Measurements from ENCODE around the gene ENO2. TPM values are rescaled to one million over a fixed set of nuclear protein-coding genes. Genes with fewer than 3 reads are reported as not detected.
"Not testable (repeated sequence)": the region's sequence is repeated elsewhere in the genome, so short reads cannot be mapped to it uniquely, and the experiment has no call there.

Gene ENO2
- total and polyA plus RNA-seq, 4 experiments from 2014 or later: 28.4 to 190 (median 111) TPM

- Histone ChIP-seq H3K27me3 (ENCODE audit: insufficient read depth, low read length) (no peaks in the 10 kb centered on the region), H3K4me3 (ENCODE audit: low read length in 2 of 2) (peak within 1 kb of the TSS; percentile 93 to 99), H3K4me1 (ENCODE audit: insufficient read depth, low read length) (peaks cover 45% of the 10 kb centered on the region), H3K36me3 (ENCODE audit: insufficient read depth, low read length) (peaks cover 17% of the 10 kb centered on the region), H3K9me3 (ENCODE audit: control insufficient read depth in 1 of 2, low read length in 2 of 2) (no peaks in the 10 kb centered on the region), H3K27ac (ENCODE audit: low read depth, low read length) (peak within 1 kb of the TSS; percentile 87)
- Mint-ChIP-seq H3K4me3 (peak within 1 kb of the TSS; percentile 90 to 93 (median 92)), H3K36me3 (peaks cover 7 to 44% of the 10 kb centered on the region in 2 donors), H3K4me1 (peaks cover 32 to 66% (median 49%) of the 10 kb centered on the region in 4 donors), H3K9me3 (no peaks in the 10 kb centered on the region), H3K27ac (peak within 1 kb of the TSS; percentile 90 to 96 (median 93)), H3K27me3 (no peaks in the 10 kb centered on the region)
- intact Hi-C loops (cut with micrococcal nuclease): loop anchor here (1.0 kb wide), 5 partner anchors 18 to 97 kb away; partner anchors contain the start of genes EMG1, ENO2, LRRC23 and PHB2
- peak; percentile 97 to 98 (median 98) for DNase-seq
- ChIA-PET CTCF (ENCODE audit: partially characterized antibody) (interaction anchor here (0.6 to 9.2 kb wide), 56 partner anchors 9 to 766 kb away, joined by 3 to 151 read pairs (median 5); partner anchors contain the start of genes C12orf57, C1RL, CDCA3 and ENO2), POLR2A (ENCODE audit: partially characterized antibody) (interaction anchor here (0.6 to 11.0 kb wide), 46 partner anchors 9 to 316 kb away, joined by 3 to 270 read pairs (median 4); partner anchors contain the start of genes C12orf57, C1RL, CD4 and CDCA3)
Measured at GRCh38 chr12:6873094-6874014, 41.0 kb upstream of the ENO2 start, which contains the start of gene SPSB2. SPSB2 (minus strand) TSS chr12:6873303; CDS start chr12:6872901, 402 bp downstream.

GRCh38 chr12:6874015-6874368, 40.4 kb upstream of the ENO2 start:
- H3K27ac Mint-ChIP-seq: peak overlapping the region; percentile 75 to 96 (median 89)
- H3K4me1 ChIP-seq (ENCODE audit: insufficient read depth, low read length): peaks cover 39% of the 10 kb centered on the region
- peaks cover 17% of the 10 kb centered on the region for H3K36me3 ChIP-seq (ENCODE audit: insufficient read depth, low read length)
- POLR2A ChIA-PET (ENCODE audit: partially characterized antibody): interaction anchor here (0.6 to 11.0 kb wide), 9 partner anchors 9 to 185 kb away, joined by 3 to 270 read pairs (median 33); partner anchors contain the start of genes C12orf57, CDCA3, ENO2 and RNU7-1
- CTCF ChIA-PET (ENCODE audit: partially characterized antibody): interaction anchor here (1.1 to 9.2 kb wide), 7 partner anchors 17 to 237 kb away, joined by 3 to 151 read pairs (median 32); partner anchors contain the start of genes C12orf57, C1RL, LPCAT3 and P3H3
- H3K27me3 Mint-ChIP-seq; H3K9me3 Mint-ChIP-seq; H3K9me3 ChIP-seq (ENCODE audit: control insufficient read depth in 1 of 2, low read length in 2 of 2); DNase-seq; H3K27me3 ChIP-seq (ENCODE audit: insufficient read depth, low read length); intact Hi-C loops (cut with micrococcal nuclease): not testable (repeated sequence)
- H3K27ac ChIP-seq (ENCODE audit: low read depth, low read length): peak overlapping the region; percentile 87
- peaks cover 27 to 60% (median 42%) of the 10 kb centered on the region in 4 donors for H3K4me1 Mint-ChIP-seq
- peak overlapping the region; percentile 89 to 93 (median 92) for H3K4me3 Mint-ChIP-seq
- H3K36me3 Mint-ChIP-seq: peaks cover 7 to 38% of the 10 kb centered on the region in 2 donors
- H3K4me3 ChIP-seq (ENCODE audit: low read length in 2 of 2): peak overlapping the region; percentile 76 to 99

GRCh38 chr12:6879824-6880223, 34.6 kb upstream of the ENO2 start:
- POLR2A ChIA-PET (ENCODE audit: partially characterized antibody): interaction anchor here (1.4 kb wide), 1 partner anchor 11 kb away, joined by 3 read pairs; no protein-coding TSS in a partner anchor
- H3K36me3 ChIP-seq (ENCODE audit: insufficient read depth, low read length); H3K27me3 Mint-ChIP-seq; DNase-seq; H3K27ac ChIP-seq (ENCODE audit: low read depth, low read length); H3K27ac Mint-ChIP-seq; H3K27me3 ChIP-seq (ENCODE audit: insufficient read depth, low read length); intact Hi-C loops (cut with micrococcal nuclease); H3K9me3 ChIP-seq (ENCODE audit: control insufficient read depth in 1 of 2, low read length in 2 of 2); H3K4me3 ChIP-seq (ENCODE audit: low read length in 2 of 2); H3K4me1 Mint-ChIP-seq; H3K4me1 ChIP-seq (ENCODE audit: insufficient read depth, low read length); H3K4me3 Mint-ChIP-seq; H3K36me3 Mint-ChIP-seq; H3K9me3 Mint-ChIP-seq: not testable (repeated sequence)
- CTCF ChIA-PET (ENCODE audit: partially characterized antibody): interaction anchor here (3.0 kb wide), 1 partner anchor 12 kb away, joined by 15 read pairs; no protein-coding TSS in a partner anchor

- Histone ChIP-seq H3K27ac (ENCODE audit: low read depth, low read length) (no peak overlapping the region), H3K27me3 (ENCODE audit: insufficient read depth, low read length) (no peaks in the 10 kb centered on the region), H3K36me3 (ENCODE audit: insufficient read depth, low read length) (no peaks in the 10 kb centered on the region), H3K4me3 (ENCODE audit: low read length in 2 of 2) (no peak overlapping the region), H3K4me1 (ENCODE audit: insufficient read depth, low read length) (no peaks in the 10 kb centered on the region), H3K9me3 (ENCODE audit: control insufficient read depth in 1 of 2, low read length in 2 of 2) (no peaks in the 10 kb centered on the region)
- ChIA-PET CTCF (ENCODE audit: partially characterized antibody) (interaction anchor here (3.8 kb wide), 1 partner anchor 11 kb away, joined by 26 read pairs; the partner anchor contains the start of gene SPSB2), POLR2A (ENCODE audit: partially characterized antibody) (interaction anchor here (1.8 to 5.3 kb wide), 2 partner anchors 8 to 10 kb away, joined by 11 to 33 read pairs; partner anchors contain the start of gene SPSB2)
- intact Hi-C loops (cut with micrococcal nuclease): no loop called here
- Mint-ChIP-seq H3K4me1 (no peaks in the 10 kb centered on the region), H3K9me3 (no peaks in the 10 kb centered on the region), H3K4me3 (no peak overlapping the region), H3K36me3 (peaks cover 0 to 9% of the 10 kb centered on the region in 2 donors), H3K27me3 (no peaks in the 10 kb centered on the region), H3K27ac (no peak overlapping the region)
- no peak for DNase-seq
Measured at GRCh38 chr12:6883252-6883651, 31.1 kb upstream of the ENO2 start.

GRCh38 chr12:6883683-6884082, 30.7 kb upstream of the ENO2 start:
- no peaks in the 10 kb centered on the region for H3K4me1 Mint-ChIP-seq
- DNase-seq: no peak
- Histone ChIP-seq H3K4me3 (ENCODE audit: low read length in 2 of 2) (no peak overlapping the region), H3K4me1 (ENCODE audit: insufficient read depth, low read length) (no peaks in the 10 kb centered on the region), H3K27me3 (ENCODE audit: insufficient read depth, low read length) (no peaks in the 10 kb centered on the region), H3K27ac (ENCODE audit: low read depth, low read length) (no peak overlapping the region), H3K36me3 (ENCODE audit: insufficient read depth, low read length) (no peaks in the 10 kb centered on the region), H3K9me3 (ENCODE audit: control insufficient read depth in 1 of 2, low read length in 2 of 2) (no peaks in the 10 kb centered on the region)
- ChIA-PET CTCF (ENCODE audit: partially characterized antibody) (interaction anchor here (3.8 kb wide), 1 partner anchor 11 kb away, joined by 26 read pairs; the partner anchor contains the start of gene SPSB2), POLR2A (ENCODE audit: partially characterized antibody) (interaction anchor here (5.3 kb wide), 1 partner anchor 10 kb away, joined by 33 read pairs; the partner anchor contains the start of gene SPSB2)
- H3K36me3 Mint-ChIP-seq: peaks cover 0 to 9% of the 10 kb centered on the region in 2 donors
- intact Hi-C loops (cut with micrococcal nuclease): no loop called here
- H3K9me3 Mint-ChIP-seq: no peaks in the 10 kb centered on the region
- no peaks in the 10 kb centered on the region for H3K27me3 Mint-ChIP-seq
- H3K27ac Mint-ChIP-seq: no peak overlapping the region
- no peak overlapping the region for H3K4me3 Mint-ChIP-seq

GRCh38 chr12:6884539-6884938, 29.8 kb upstream of the ENO2 start:
- ChIA-PET POLR2A (ENCODE audit: partially characterized antibody) (interaction anchor here (5.3 kb wide), 1 partner anchor 11 kb away, joined by 33 read pairs; the partner anchor contains the start of gene SPSB2), CTCF (ENCODE audit: partially characterized antibody) (interaction anchor here (1.2 to 3.8 kb wide), 2 partner anchors 12 to 16 kb away, joined by 3 to 26 read pairs; partner anchors contain the start of gene SPSB2)
- no peak overlapping the region for H3K27ac Mint-ChIP-seq
- no peaks in the 10 kb centered on the region for H3K9me3 ChIP-seq (ENCODE audit: control insufficient read depth in 1 of 2, low read length in 2 of 2)
- intact Hi-C loops (cut with micrococcal nuclease): no loop called here
- H3K36me3 ChIP-seq (ENCODE audit: insufficient read depth, low read length): no peaks in the 10 kb centered on the region
- H3K36me3 Mint-ChIP-seq: peaks cover 0 to 9% of the 10 kb centered on the region in 2 donors
- H3K4me1 ChIP-seq (ENCODE audit: insufficient read depth, low read length): no peaks in the 10 kb centered on the region
- no peak overlapping the region for H3K4me3 Mint-ChIP-seq
- no peaks in the 10 kb centered on the region for H3K27me3 ChIP-seq (ENCODE audit: insufficient read depth, low read length)
- H3K27ac ChIP-seq (ENCODE audit: low read depth, low read length): no peak overlapping the region
- H3K9me3 Mint-ChIP-seq: no peaks in the 10 kb centered on the region
- no peaks in the 10 kb centered on the region for H3K4me1 Mint-ChIP-seq
- no peak overlapping the region for H3K4me3 ChIP-seq (ENCODE audit: low read length in 2 of 2)
- no peaks in the 10 kb centered on the region for H3K27me3 Mint-ChIP-seq
- no peak for DNase-seq
